H9 (cell line): ENCODE data around the gene KCTD21. TPM values are rescaled to one million over a fixed set of nuclear protein-coding genes. Genes with fewer than 3 reads are reported as not detected.

Experiments used
- DNase-seq: peaks from one replicate; pipeline ENCODE4 v3.0.0-alpha.2; 2017
- H2AFZ ChIP-seq: one replicate; pipeline ENCODE4 v1.6.1; 2013; ENCODE audit warnings: mild to moderate bottlenecking, low read length, control low read depth, moderate library complexity
- H2AK5ac ChIP-seq: 2 replicates; pipeline ENCODE4 v1.6.1; 2013; ENCODE audit warnings: low read length, control low read depth, mixed read lengths; ENCODE audit not compliant: insufficient read length
- H2BK120ac ChIP-seq: one replicate; pipeline ENCODE4 v1.6.1; 2013; ENCODE audit warnings: low read depth, mild to moderate bottlenecking, low read length, control low read depth, inconsistent platforms; ENCODE audit not compliant: poor library complexity, severe bottlenecking
- H2BK12ac ChIP-seq: 2 replicates; pipeline ENCODE4 v1.6.1; 2013; ENCODE audit warnings: low read length, control low read depth, mixed read lengths, low read depth; ENCODE audit not compliant: insufficient read length
- H2BK15ac ChIP-seq: 2 replicates; pipeline ENCODE4 v1.6.1; 2013; ENCODE audit warnings: low read depth, low read length, control low read depth
- H2BK20ac ChIP-seq: one replicate; pipeline ENCODE4 v1.6.1; 2013; ENCODE audit warnings: low read depth, mild to moderate bottlenecking, low read length, control low read depth, inconsistent platforms; ENCODE audit not compliant: poor library complexity, severe bottlenecking
- H2BK5ac ChIP-seq: 2 replicates; pipeline ENCODE4 v1.6.1; 2013; ENCODE audit warnings: low read length, control low read depth, mixed read lengths; ENCODE audit not compliant: insufficient read length
- H3K14ac ChIP-seq: 2 replicates; pipeline ENCODE4 v1.6.1; 2013; ENCODE audit warnings: low read length, control low read depth; ENCODE audit not compliant: insufficient read depth
- H3K18ac ChIP-seq: 2 replicates; pipeline ENCODE4 v1.6.1; 2013; ENCODE audit warnings: low read depth, mild to moderate bottlenecking, mixed read lengths, low read length, control low read depth; ENCODE audit not compliant: insufficient read length
- H3K23ac ChIP-seq: 2 replicates; pipeline ENCODE4 v1.6.1; 2013; ENCODE audit warnings: low read length, control low read depth, mixed read lengths, low read depth; ENCODE audit not compliant: insufficient read length
- H3K23me2 ChIP-seq: 2 replicates; pipeline ENCODE4 v1.6.1; 2013; ENCODE audit warnings: low read depth, mild to moderate bottlenecking, mixed read lengths, low read length, control low read depth; ENCODE audit not compliant: insufficient read length, poor library complexity, severe bottlenecking
- H3K27ac ChIP-seq: 2 replicates; pipeline ENCODE4 v1.5.1; 2013; ENCODE audit warnings: low read length, control low read depth, mixed read lengths, low read depth; ENCODE audit not compliant: insufficient read length
- H3K27me3 ChIP-seq: 2 replicates; pipeline ENCODE4 v1.6.1; 2013; ENCODE audit warnings: low read length, control low read depth, inconsistent platforms; ENCODE audit not compliant: insufficient read depth
- H3K4ac ChIP-seq: 2 replicates; pipeline ENCODE4 v1.6.1; 2013; ENCODE audit warnings: low read depth, mild to moderate bottlenecking, control low read depth, inconsistent platforms, low read length, moderate library complexity
- H3K4me1 ChIP-seq: 2 replicates; pipeline ENCODE4 v1.6.1; 2013; ENCODE audit warnings: low read length, control low read depth, inconsistent platforms; ENCODE audit not compliant: insufficient read depth
- H3K4me2 ChIP-seq: 2 replicates; pipeline ENCODE4 v1.6.1; 2013; ENCODE audit warnings: low read length, control low read depth, mixed read lengths; ENCODE audit not compliant: insufficient read length, insufficient read depth
- H3K56ac ChIP-seq: 2 replicates; pipeline ENCODE4 v1.6.1; 2013; ENCODE audit warnings: low read depth, mild to moderate bottlenecking, mixed read lengths, low read length, control low read depth; ENCODE audit not compliant: insufficient read length
- H3K79me1 ChIP-seq: 2 replicates; pipeline ENCODE4 v1.6.1; 2013; ENCODE audit warnings: low read depth, mild to moderate bottlenecking, moderate library complexity, low read length, control low read depth, inconsistent platforms; ENCODE audit not compliant: insufficient read depth, poor library complexity, severe bottlenecking
- H3K79me2 ChIP-seq: 2 replicates; pipeline ENCODE4 v1.6.1; 2013; ENCODE audit warnings: low read length, control low read depth, inconsistent platforms; ENCODE audit not compliant: insufficient read depth
- H3K9ac ChIP-seq: 2 replicates; pipeline ENCODE4 v1.6.1; 2013; ENCODE audit warnings: low read length, control low read depth, mixed read lengths; ENCODE audit not compliant: insufficient read length; ENCODE audit errors: extremely low read depth
- H3K9me3 ChIP-seq: one replicate; pipeline ENCODE4 v1.6.1; 2013; ENCODE audit warnings: low read depth, low read length, inconsistent platforms; ENCODE audit not compliant: control insufficient read depth
- H3T11ph ChIP-seq: one replicate; pipeline ENCODE4 v1.6.1; 2013; ENCODE audit warnings: mild to moderate bottlenecking, low read length, control low read depth, inconsistent platforms
- H4K20me1 ChIP-seq: one replicate; pipeline ENCODE4 v1.6.1; 2013; ENCODE audit not compliant: control insufficient read depth, insufficient read length, insufficient read depth
- H4K5ac ChIP-seq: 2 replicates; pipeline ENCODE4 v1.6.1; 2013; ENCODE audit warnings: low read depth, mild to moderate bottlenecking, mixed read lengths, low read length, control low read depth; ENCODE audit not compliant: insufficient read length
- H4K8ac ChIP-seq: replicated peaks from 2 replicates; pipeline ENCODE4 v1.6.1; 2013; ENCODE audit warnings: low read length, control low read depth, mixed read lengths, low read depth; ENCODE audit not compliant: insufficient read length
- H4K91ac ChIP-seq: 2 replicates; pipeline ENCODE4 v1.6.1; 2013; ENCODE audit warnings: low read depth, mild to moderate bottlenecking, moderate library complexity, mixed read lengths, low read length, control low read depth; ENCODE audit not compliant: insufficient read length
- H3K27ac Mint-ChIP-seq, 3 experiments: 2 replicates in 2 of 3; 3 replicates in 1 of 3; pipeline ENCODE4 v1.8.0; 2020 to 2021; ENCODE audit warnings: mixed read lengths in 3 of 3, mild to moderate bottlenecking in 1 of 3, moderate library complexity in 1 of 3
- H3K27me3 Mint-ChIP-seq: 2 replicates; pipeline ENCODE4 v1.8.0; 2021; ENCODE audit warnings: low read depth, mild to moderate bottlenecking, moderate library complexity, mixed read lengths
- H3K36me3 Mint-ChIP-seq, 3 experiments: 2 replicates in 2 of 3; 3 replicates in 1 of 3; pipeline ENCODE4 v1.8.0; 2020 to 2021; ENCODE audit warnings: low read depth in 3 of 3, mixed read lengths in 3 of 3; ENCODE audit not compliant: insufficient read depth in 1 of 3
- H3K4me1 Mint-ChIP-seq, 2 experiments: 2 replicates each; pipeline ENCODE4 v1.8.0; 2020; ENCODE audit warnings: mixed read lengths in 2 of 2
- H3K4me3 Mint-ChIP-seq, 2 experiments: 2 replicates in 1 of 2; 3 replicates in 1 of 2; pipeline ENCODE4 v1.8.0; 2020 to 2021; ENCODE audit warnings: mild to moderate bottlenecking in 2 of 2, mixed read lengths in 2 of 2, moderate library complexity in 1 of 2
- H3K9me3 Mint-ChIP-seq, 2 experiments: 2 replicates in 1 of 2; 3 replicates in 1 of 2; pipeline ENCODE4 v1.8.0; 2020; ENCODE audit warnings: mild to moderate bottlenecking in 2 of 2, mixed read lengths in 2 of 2, moderate library complexity in 1 of 2
- CTCF ChIP-seq: fragments of 200-600 bp; sonication (generic); conservative IDR thresholded peaks from 3 replicates; pipeline ENCODE4 v1.8.0; 2021; ENCODE audit warnings: antibody characterized with exemption, mild to moderate bottlenecking
- WGBS: extraction: QIAGEN DNeasy Blood & Tissue Kit; methylation state at CpG from one replicate; pipeline ENCODE4 v1.1.7; 2013; ENCODE audit warnings: missing lambda C conversion rate, low lambda C conversion rate, mixed read lengths; ENCODE audit not compliant: insufficient read length; ENCODE audit errors: extremely low coverage; 5-methylcytosine and 5-hydroxymethylcytosine counted together
- total RNA-seq: library from RNA; stranded (reverse); gene quantifications from 2 replicates; pipeline ENCODE4 v1.2.1, GENCODE V29; 2021

Gene KCTD21
- total RNA-seq, 1 experiment from 2014 or later, result 4.0 TPM

DNA sequence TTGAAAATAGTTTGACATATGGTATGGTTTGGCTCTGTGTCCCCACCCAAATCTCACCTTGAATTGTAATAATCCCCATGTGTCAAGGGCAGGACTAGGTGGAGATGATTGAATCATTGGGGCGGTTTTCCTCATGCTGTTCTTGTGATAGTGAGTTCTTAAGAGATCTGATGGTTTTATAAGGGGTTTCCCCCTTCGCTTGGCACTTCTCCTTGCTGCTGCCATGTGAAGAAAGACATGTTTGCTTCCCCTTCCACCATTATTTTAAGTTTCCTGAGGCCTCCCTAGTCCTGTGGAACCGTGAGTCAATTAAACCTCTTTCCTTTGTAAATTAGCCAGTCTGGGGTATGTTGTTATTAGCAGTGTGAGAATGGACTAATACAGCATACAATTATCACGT, 7.7 kb downstream of the KCTD21 start:
- Histone ChIP-seq H2BK120ac (no peak overlapping the region), H3K4me1 (no peaks in the 10 kb centered on the region), H3K27me3 (no peaks in the 10 kb centered on the region), H3K27ac (no peak overlapping the region), H3K9me3 (no peaks in the 10 kb centered on the region), H2BK15ac (no peak overlapping the region), H3K4me2 (no peak overlapping the region), H2AFZ (no peak overlapping the region), H2AK5ac (no peak overlapping the region), H4K91ac (no peak overlapping the region), H3K79me1 (no peaks in the 10 kb centered on the region), H4K8ac (no peak overlapping the region), H3K79me2 (no peaks in the 10 kb centered on the region), H3K23me2 (no peaks in the 10 kb centered on the region), H2BK12ac (no peak overlapping the region), H3K9ac (no peak overlapping the region), H3K18ac (no peak overlapping the region), H4K5ac (no peak overlapping the region), H4K20me1 (peaks cover 2% of the 10 kb centered on the region), H3K23ac (no peak overlapping the region), H3K4ac (no peak overlapping the region), H3T11ph (no peak overlapping the region), H2BK20ac (no peak overlapping the region), H3K14ac (no peak overlapping the region), H3K56ac (no peak overlapping the region), H2BK5ac (no peak overlapping the region)
- TF ChIP-seq CTCF, result no peak
- peaks cover 3 to 4% of the 10 kb centered on the region in 2 experiments; a peak in 2 of 4 replicates for H3K4me1 Mint-ChIP-seq
- DNase-seq, result no peak
- no peak overlapping the region for H3K27ac Mint-ChIP-seq
- no peaks in the 10 kb centered on the region for H3K9me3 Mint-ChIP-seq
- peaks cover 0 to 4% (median 0%) of the 10 kb centered on the region in 3 experiments; a peak in 1 of 7 replicates for H3K36me3 Mint-ChIP-seq
- H3K4me3 Mint-ChIP-seq, result no peak overlapping the region
- WGBS, result no CpG with 5 or more reads among the region's 4 CpGs
- no peaks in the 10 kb centered on the region for H3K27me3 Mint-ChIP-seq
